ENCODE measurements around the gene CDKN3.

DNA sequence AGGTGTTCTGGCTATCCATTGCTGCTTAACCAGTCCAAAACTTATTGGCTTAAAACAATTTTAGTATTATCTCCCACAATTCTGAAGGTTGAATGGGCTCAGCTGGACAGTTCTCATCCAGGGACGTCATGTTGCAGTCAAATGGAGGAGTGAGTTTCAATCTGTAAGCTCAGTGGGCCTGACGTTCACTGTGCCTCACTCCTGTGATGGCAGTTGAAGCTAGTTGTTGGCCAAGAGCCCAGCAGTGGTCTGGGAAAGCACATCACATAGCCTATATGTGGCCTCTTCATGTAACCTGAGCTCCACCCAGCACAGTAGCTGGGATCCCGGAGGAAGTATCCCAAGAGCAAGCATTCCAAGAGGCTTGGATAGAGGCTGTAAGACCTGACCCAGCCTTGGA lies 40.6 kb upstream of the CDKN3 start:
- no peak for TF ChIP-seq POLR2A (IDR thresholded peaks at IDR 0.05; ENCODE audit: borderline replicate concordance, extremely low read depth, insufficient read depth, insufficient read length)
- TF ChIP-seq, protein P1, sequence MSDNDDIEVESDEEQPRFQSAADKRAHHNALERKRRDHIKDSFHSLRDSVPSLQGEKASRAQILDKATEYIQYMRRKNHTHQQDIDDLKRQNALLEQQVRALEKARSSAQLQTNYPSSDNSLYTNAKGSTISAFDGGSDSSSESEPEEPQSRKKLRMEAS (IDR thresholded peaks at IDR 0.05): no peak
- TF ChIP-seq, protein P2, sequence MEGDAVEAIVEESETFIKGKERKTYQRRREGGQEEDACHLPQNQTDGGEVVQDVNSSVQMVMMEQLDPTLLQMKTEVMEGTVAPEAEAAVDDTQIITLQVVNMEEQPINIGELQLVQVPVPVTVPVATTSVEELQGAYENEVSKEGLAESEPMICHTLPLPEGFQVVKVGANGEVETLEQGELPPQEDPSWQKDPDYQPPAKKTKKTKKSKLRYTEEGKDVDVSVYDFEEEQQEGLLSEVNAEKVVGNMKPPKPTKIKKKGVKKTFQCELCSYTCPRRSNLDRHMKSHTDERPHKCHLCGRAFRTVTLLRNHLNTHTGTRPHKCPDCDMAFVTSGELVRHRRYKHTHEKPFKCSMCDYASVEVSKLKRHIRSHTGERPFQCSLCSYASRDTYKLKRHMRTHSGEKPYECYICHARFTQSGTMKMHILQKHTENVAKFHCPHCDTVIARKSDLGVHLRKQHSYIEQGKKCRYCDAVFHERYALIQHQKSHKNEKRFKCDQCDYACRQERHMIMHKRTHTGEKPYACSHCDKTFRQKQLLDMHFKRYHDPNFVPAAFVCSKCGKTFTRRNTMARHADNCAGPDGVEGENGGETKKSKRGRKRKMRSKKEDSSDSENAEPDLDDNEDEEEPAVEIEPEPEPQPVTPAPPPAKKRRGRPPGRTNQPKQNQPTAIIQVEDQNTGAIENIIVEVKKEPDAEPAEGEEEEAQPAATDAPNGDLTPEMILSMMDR (IDR thresholded peaks at IDR 0.05 in 2 of 3, conservative IDR thresholded peaks at IDR 0.05 in 1 of 3; ENCODE audit: borderline replicate concordance in 1 of 3, insufficient read depth in 1 of 3, low read depth in 2 of 3, low read length in 2 of 3): no peak
- no peak for TF ChIP-seq EZH2 (IDR thresholded peaks at IDR 0.05)
- TF ChIP-seq POLR2AphosphoS5 (IDR thresholded peaks at IDR 0.05; ENCODE audit: low read depth, low read length): no peak
- TF ChIP-seq, protein P3, sequence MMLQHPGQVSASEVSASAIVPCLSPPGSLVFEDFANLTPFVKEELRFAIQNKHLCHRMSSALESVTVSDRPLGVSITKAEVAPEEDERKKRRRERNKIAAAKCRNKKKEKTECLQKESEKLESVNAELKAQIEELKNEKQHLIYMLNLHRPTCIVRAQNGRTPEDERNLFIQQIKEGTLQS (IDR thresholded peaks at IDR 0.05): no peak
- no peak for TF ChIP-seq TCF7L2 (IDR thresholded peaks at IDR 0.05; ENCODE audit: borderline replicate concordance, extremely low read depth, insufficient read depth, insufficient read length)
- no peak for TF ChIP-seq ZBTB33 (IDR thresholded peaks at IDR 0.05; ENCODE audit: extremely low read depth, insufficient replicate concordance, low read length)
- no peak for TF ChIP-seq CEBPB (IDR thresholded peaks at IDR 0.05; ENCODE audit: low read depth)
- TF ChIP-seq EZH2phosphoT487 (IDR thresholded peaks at IDR 0.05; ENCODE audit: borderline replicate concordance): no peak
- TF ChIP-seq SIN3A (IDR thresholded peaks at IDR 0.05; ENCODE audit: low read depth): no peak
- no peak for TF ChIP-seq SP1 (IDR thresholded peaks at IDR 0.05; ENCODE audit: low read depth)
- TF ChIP-seq SRF (IDR thresholded peaks at IDR 0.05; ENCODE audit: low read depth): no peak
- TF ChIP-seq YY1 (IDR thresholded peaks at IDR 0.05; ENCODE audit: extremely low read depth, insufficient replicate concordance, low read depth, low read length): no peak
